Measurements from ENCODE around the gene DOK7. TPM values are rescaled to one million over a fixed set of nuclear protein-coding genes. Genes with fewer than 3 reads are reported as not detected.

DOK7 gene
- total and polyA plus RNA-seq, 4 donors: 0.40 to 2.6 (median 1.6) TPM

- no peak overlapping the region for H3K4me3 ChIP-seq (ENCODE audit: low read depth, low read length)
- DNase-seq (ENCODE audit: low read depth in 4 of 6, low spot score in 6 of 6): no peak
- no peak overlapping the region for H3K27ac ChIP-seq (ENCODE audit: low read depth, low read length)
- peaks cover 11% of the 10 kb centered on the region for H3K4me1 ChIP-seq (ENCODE audit: control insufficient read depth, insufficient read depth, low read length)
- H3K27me3 ChIP-seq (ENCODE audit: control insufficient read depth, insufficient read depth, low read length): peaks cover 21% of the 10 kb centered on the region
- peaks cover 2% of the 10 kb centered on the region for H3K36me3 ChIP-seq (ENCODE audit: control insufficient read depth, insufficient read depth, low read length)
- WGBS (ENCODE audit: insufficient coverage): 88% methylated on average over 11 of the region's 15 CpGs
- H3K9me3 ChIP-seq (ENCODE audit: control insufficient read depth, insufficient read depth, low read length): no peaks in the 10 kb centered on the region
These were observed 4.5 kb downstream of the DOK7 start for GRCh38 chr4:3467601-3468031.

- Histone ChIP-seq H3K27ac (ENCODE audit: low read depth, low read length) (no peak overlapping the region), H3K27me3 (ENCODE audit: control insufficient read depth, insufficient read depth, low read length) (peaks cover 19% of the 10 kb centered on the region), H3K4me1 (ENCODE audit: control insufficient read depth, insufficient read depth, low read length) (peaks cover 12% of the 10 kb centered on the region), H3K4me3 (ENCODE audit: low read depth, low read length) (no peak overlapping the region), H3K9me3 (ENCODE audit: control insufficient read depth, insufficient read depth, low read length) (no peaks in the 10 kb centered on the region), H3K36me3 (ENCODE audit: control insufficient read depth, insufficient read depth, low read length) (peaks cover 2% of the 10 kb centered on the region)
- no peak for DNase-seq (ENCODE audit: low read depth in 4 of 6, low spot score in 6 of 6)
- WGBS (ENCODE audit: insufficient coverage): 91% methylated on average over 10 of the region's 10 CpGs
These were observed 5.0 kb downstream of the DOK7 start for GRCh38 chr4:3468154-3468553.

- Histone ChIP-seq H3K9me3 (ENCODE audit: control insufficient read depth, insufficient read depth, low read length) (no peaks in the 10 kb centered on the region), H3K4me1 (ENCODE audit: control insufficient read depth, insufficient read depth, low read length) (peaks cover 15% of the 10 kb centered on the region), H3K27ac (ENCODE audit: low read depth, low read length) (no peak overlapping the region), H3K4me3 (ENCODE audit: low read depth, low read length) (no peak overlapping the region), H3K27me3 (ENCODE audit: control insufficient read depth, insufficient read depth, low read length) (peaks cover 15% of the 10 kb centered on the region), H3K36me3 (ENCODE audit: control insufficient read depth, insufficient read depth, low read length) (peaks cover 6% of the 10 kb centered on the region)
- DNase-seq (ENCODE audit: low read depth in 4 of 6, low spot score in 6 of 6): no peak
- 91% methylated on average over 11 of the region's 11 CpGs for WGBS (ENCODE audit: insufficient coverage)
These were observed 5.7 kb downstream of the DOK7 start for GRCh38 chr4:3468804-3469203.

GRCh38 chr4:3469386-3470243 lies 6.5 kb downstream of the DOK7 start:
- peaks cover 4% of the 10 kb centered on the region for H3K36me3 ChIP-seq (ENCODE audit: control insufficient read depth, insufficient read depth, low read length)
- H3K4me3 ChIP-seq (ENCODE audit: low read depth, low read length): no peak overlapping the region
- no peak for DNase-seq (ENCODE audit: low read depth in 4 of 6, low spot score in 6 of 6)
- H3K9me3 ChIP-seq (ENCODE audit: control insufficient read depth, insufficient read depth, low read length): no peaks in the 10 kb centered on the region
- H3K27ac ChIP-seq (ENCODE audit: low read depth, low read length): no peak overlapping the region
- peaks cover 7% of the 10 kb centered on the region for H3K27me3 ChIP-seq (ENCODE audit: control insufficient read depth, insufficient read depth, low read length)
- H3K4me1 ChIP-seq (ENCODE audit: control insufficient read depth, insufficient read depth, low read length): peaks cover 20% of the 10 kb centered on the region
- 81% methylated on average over 31 of the region's 31 CpGs for WGBS (ENCODE audit: insufficient coverage)

GRCh38 chr4:3470244-3471097 lies 7.4 kb downstream of the DOK7 start:
- 78% methylated on average over 25 of the region's 25 CpGs for WGBS (ENCODE audit: insufficient coverage)
- Histone ChIP-seq H3K27ac (ENCODE audit: low read depth, low read length) (no peak overlapping the region), H3K4me1 (ENCODE audit: control insufficient read depth, insufficient read depth, low read length) (peaks cover 20% of the 10 kb centered on the region), H3K4me3 (ENCODE audit: low read depth, low read length) (no peak overlapping the region), H3K27me3 (ENCODE audit: control insufficient read depth, insufficient read depth, low read length) (no peaks in the 10 kb centered on the region), H3K9me3 (ENCODE audit: control insufficient read depth, insufficient read depth, low read length) (no peaks in the 10 kb centered on the region), H3K36me3 (ENCODE audit: control insufficient read depth, insufficient read depth, low read length) (peaks cover 4% of the 10 kb centered on the region)
- DNase-seq (ENCODE audit: low read depth in 4 of 6, low spot score in 6 of 6): no peak

- H3K27me3 ChIP-seq (ENCODE audit: control insufficient read depth, insufficient read depth, low read length): no peaks in the 10 kb centered on the region
- peaks cover 4% of the 10 kb centered on the region for H3K36me3 ChIP-seq (ENCODE audit: control insufficient read depth, insufficient read depth, low read length)
- no peak for DNase-seq (ENCODE audit: low read depth in 4 of 6, low spot score in 6 of 6)
- H3K9me3 ChIP-seq (ENCODE audit: control insufficient read depth, insufficient read depth, low read length): no peaks in the 10 kb centered on the region
- 94% methylated on average over 23 of the region's 23 CpGs for WGBS (ENCODE audit: insufficient coverage)
- no peak overlapping the region for H3K27ac ChIP-seq (ENCODE audit: low read depth, low read length)
- H3K4me3 ChIP-seq (ENCODE audit: low read depth, low read length): no peak overlapping the region
- H3K4me1 ChIP-seq (ENCODE audit: control insufficient read depth, insufficient read depth, low read length): peaks cover 20% of the 10 kb centered on the region
These were observed 8.1 kb downstream of the DOK7 start for GRCh38 chr4:3471098-3471760.

- DNase-seq (ENCODE audit: low read depth in 4 of 6, low spot score in 6 of 6): no peak
- no peaks in the 10 kb centered on the region for H3K27me3 ChIP-seq (ENCODE audit: control insufficient read depth, insufficient read depth, low read length)
- H3K27ac ChIP-seq (ENCODE audit: low read depth, low read length): no peak overlapping the region
- no peaks in the 10 kb centered on the region for H3K9me3 ChIP-seq (ENCODE audit: control insufficient read depth, insufficient read depth, low read length)
- 87% methylated on average over 15 of the region's 15 CpGs for WGBS (ENCODE audit: insufficient coverage)
- H3K4me3 ChIP-seq (ENCODE audit: low read depth, low read length): no peak overlapping the region
- H3K4me1 ChIP-seq (ENCODE audit: control insufficient read depth, insufficient read depth, low read length): peaks cover 20% of the 10 kb centered on the region
- peaks cover 7% of the 10 kb centered on the region for H3K36me3 ChIP-seq (ENCODE audit: control insufficient read depth, insufficient read depth, low read length)
These were observed 8.8 kb downstream of the DOK7 start for GRCh38 chr4:3471886-3472285.

GRCh38 chr4:3472411-3473141 lies 9.5 kb downstream of the DOK7 start:
- Histone ChIP-seq H3K36me3 (ENCODE audit: control insufficient read depth, insufficient read depth, low read length) (peaks cover 7% of the 10 kb centered on the region), H3K27ac (ENCODE audit: low read depth, low read length) (no peak overlapping the region), H3K4me1 (ENCODE audit: control insufficient read depth, insufficient read depth, low read length) (peaks cover 25% of the 10 kb centered on the region), H3K9me3 (ENCODE audit: control insufficient read depth, insufficient read depth, low read length) (no peaks in the 10 kb centered on the region), H3K4me3 (ENCODE audit: low read depth, low read length) (no peak overlapping the region), H3K27me3 (ENCODE audit: control insufficient read depth, insufficient read depth, low read length) (no peaks in the 10 kb centered on the region)
- DNase-seq (ENCODE audit: low read depth in 4 of 6, low spot score in 6 of 6): no peak
- WGBS (ENCODE audit: insufficient coverage): 94% methylated on average over 26 of the region's 27 CpGs
